Left lobe of liver (tissue), 2 donors: ENCODE results near the gene SMYD3. TPM values are rescaled to one million over a fixed set of nuclear protein-coding genes. Genes with fewer than 3 reads are reported as not detected.
A peak's percentile ranks its signal among the peaks of the same experiment; 100 is the strongest.

Experiments used
- ATAC-seq: fragments of 200-7000 bp; cut with Tn5 transposase; one replicate; pipeline ENCODE4 v1.9.1; 2020; ENCODE audit warnings: mild to moderate bottlenecking, moderate library complexity
- DNase-seq: peaks from one replicate; pipeline ENCODE4 v3.0.0-alpha.2; 2020; ENCODE audit warnings: low spot score
- total RNA-seq: library from RNA; stranded (reverse); gene quantifications from one replicate; pipeline ENCODE4 v1.2.1, GENCODE V29; 2021
- donor health status: DM: no; HTN: no; CAD: no; lungs with moderate emphysema.
- donor health status: DM: no; HTN: yes; CAD: no.

SMYD3 gene
- total RNA-seq, 1 donor from 2014 or later, result 6.7 TPM

DNA sequence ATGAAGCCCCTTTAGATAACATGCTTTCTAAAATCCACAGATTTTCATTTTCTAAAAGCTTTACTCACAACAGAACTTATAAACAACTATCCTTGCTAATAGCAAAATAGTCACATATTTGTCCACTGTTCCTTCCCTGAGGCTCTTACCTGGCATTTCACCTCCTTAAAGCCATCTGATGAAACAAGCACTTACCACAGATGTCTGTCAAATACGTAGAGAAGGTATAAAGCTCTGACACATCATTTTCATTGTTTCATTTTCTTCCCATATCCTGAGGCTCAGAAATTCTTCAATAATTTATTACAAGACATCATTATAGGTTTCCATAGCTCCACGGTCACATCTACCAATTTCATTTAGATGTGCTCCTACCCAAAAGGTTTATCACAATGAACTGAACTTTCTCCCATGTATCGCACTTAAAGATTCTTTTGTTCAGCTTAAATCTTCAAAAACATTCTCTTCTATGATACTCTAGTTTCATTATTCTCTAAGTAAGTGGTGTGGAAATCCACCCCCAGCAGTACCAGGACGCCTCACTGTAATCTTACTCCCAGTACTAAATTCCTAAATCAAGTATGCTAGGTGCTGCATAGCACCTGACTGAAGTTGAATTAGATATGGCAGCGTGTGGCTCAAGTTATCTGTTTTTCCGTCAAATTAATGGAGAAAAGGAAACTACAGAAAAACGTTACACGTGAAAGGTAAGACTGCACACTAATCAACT lies 569.6 kb downstream of the SMYD3 start:
- DNase-seq (no peak), ATAC-seq (no peak)

DNA sequence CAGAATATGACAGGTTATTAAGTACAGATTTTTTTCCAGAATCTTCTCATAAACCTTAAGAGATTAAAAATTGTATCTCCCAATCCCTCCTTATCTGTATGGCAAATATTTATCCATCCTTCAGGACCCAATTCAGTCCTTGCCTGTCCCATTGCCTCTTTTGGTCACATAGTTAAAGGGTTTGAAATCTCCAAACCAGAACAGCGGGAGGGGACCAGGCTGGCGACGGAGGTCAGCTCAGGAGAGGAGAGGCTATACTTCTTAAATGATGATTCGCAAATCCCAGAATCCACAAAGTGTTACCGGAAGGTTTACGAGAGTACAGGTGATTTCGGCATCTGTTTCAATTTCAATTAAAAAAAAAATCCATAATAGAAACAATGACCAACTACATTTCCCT lies 572.7 kb downstream of the SMYD3 start:
- DNase-seq, result no peak
- no peak for ATAC-seq

GRCh38 chr1:245933431-245934045 lies 573.5 kb downstream of the SMYD3 start:
- ATAC-seq, result peak; percentile 70
- no peak for DNase-seq

- ATAC-seq, result no peak
- no peak for DNase-seq
Measured at GRCh38 chr1:245932302-245932972, 574.6 kb downstream of the SMYD3 start.

DNA sequence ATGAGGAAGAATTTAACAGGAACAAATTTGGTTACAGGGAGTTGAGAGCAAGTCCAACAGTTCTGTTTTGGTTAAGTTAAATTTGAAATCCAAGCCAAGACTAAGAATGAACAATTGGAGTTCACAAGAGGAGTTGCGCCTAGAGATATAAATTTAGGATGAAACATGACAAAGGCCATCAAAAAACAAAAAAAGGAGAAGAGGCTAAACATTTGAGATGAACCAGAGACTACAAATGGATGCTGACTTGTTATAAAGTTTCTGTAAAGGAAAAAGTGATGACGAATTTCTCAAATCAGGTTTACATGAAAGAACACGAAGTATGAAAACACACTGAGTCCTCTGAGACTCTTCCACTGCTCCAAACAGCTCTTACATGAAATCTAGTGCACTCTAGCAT lies 575.6 kb downstream of the SMYD3 start:
- no peak for DNase-seq

DNA sequence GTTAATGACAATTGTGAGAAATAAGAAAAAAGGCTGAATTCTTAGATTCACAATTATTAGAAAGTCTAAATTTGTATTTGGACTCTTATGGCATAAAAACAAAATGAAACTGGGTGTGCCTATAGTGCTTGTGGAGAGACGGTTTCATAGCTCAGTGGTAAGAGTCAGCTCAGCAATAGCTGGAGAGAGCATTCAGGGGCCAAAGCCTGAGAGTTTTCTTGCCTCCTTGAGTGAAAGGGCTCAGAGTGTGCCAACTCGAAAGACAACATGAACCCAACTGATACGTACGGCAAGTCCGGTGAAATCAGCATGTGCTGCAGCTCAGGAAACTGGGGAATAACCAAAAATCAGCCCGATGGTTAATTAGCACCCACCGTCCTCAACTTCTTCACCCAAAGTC lies 577.9 kb downstream of the SMYD3 start:
- DNase-seq (no peak), ATAC-seq (no peak)

More for the DNA sequence above, 575.6 kb downstream of the SMYD3 start:
- ATAC-seq, result no peak

GRCh38 chr1:245926888-245927287 lies 580.2 kb downstream of the SMYD3 start:
- DNase-seq (no peak), ATAC-seq (no peak)

DNA sequence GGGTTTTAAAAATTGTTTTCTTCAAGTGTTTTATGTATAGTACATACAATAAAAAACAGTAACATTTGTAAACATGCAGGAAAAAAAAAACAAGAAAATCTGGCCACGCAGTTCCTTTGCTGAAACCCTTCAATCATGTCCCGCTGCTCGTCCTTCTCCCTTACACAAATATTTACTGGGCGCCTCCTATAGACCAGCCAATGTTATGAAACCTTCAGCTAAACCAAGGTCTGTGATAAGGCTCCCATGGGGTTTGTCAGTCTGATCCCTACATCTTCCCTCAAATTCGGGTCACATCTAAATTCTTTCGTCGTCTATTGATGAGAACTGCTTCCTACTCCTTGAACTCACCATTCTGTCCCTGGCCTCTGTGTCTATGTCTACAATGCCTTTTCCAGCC lies 583.9 kb downstream of the SMYD3 start:
- ATAC-seq (no peak), DNase-seq (no peak)

GRCh38 chr1:245921417-245921816 lies 585.7 kb downstream of the SMYD3 start:
- ATAC-seq (no peak), DNase-seq (no peak)

DNA sequence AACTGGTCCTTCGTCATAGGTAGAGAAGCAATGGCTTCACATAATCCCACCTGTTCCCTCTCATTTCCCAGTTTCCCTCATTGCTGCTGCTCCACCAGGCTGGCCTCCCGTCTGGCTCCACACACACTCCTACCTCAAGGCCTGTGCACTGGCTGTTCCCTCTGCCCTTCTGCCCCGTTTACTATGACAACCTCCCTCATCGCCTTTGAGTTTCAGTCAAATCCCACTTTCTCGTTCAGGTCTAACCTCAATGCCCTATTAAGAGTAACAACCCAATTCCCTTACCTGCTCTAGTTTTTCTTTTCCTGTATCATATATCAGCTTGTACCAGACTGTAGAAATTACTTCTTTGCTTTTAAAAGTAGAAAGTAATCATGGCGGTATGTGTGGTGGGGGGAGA lies 589.7 kb downstream of the SMYD3 start:
- DNase-seq, result no peak
- no peak for ATAC-seq

DNA sequence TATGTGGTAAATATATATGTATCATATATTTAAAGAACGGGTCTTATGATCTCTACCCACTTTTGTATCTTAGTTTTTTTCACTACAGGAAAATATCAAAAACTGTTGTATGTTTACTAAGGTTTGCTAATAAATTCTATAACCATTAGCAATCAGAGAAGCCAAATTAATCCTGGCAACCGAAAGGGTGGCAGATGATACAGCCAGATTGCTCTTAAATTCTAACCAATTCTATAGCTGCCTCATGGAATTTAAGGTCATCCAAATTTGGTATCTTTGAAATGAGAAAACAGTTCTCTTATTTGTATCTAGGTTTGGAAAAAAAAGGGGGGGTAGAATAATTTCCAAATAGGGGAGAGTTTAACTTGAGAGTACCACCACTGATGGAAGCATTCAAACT lies 591.2 kb downstream of the SMYD3 start:
- ATAC-seq, result no peak
- no peak for DNase-seq

DNA sequence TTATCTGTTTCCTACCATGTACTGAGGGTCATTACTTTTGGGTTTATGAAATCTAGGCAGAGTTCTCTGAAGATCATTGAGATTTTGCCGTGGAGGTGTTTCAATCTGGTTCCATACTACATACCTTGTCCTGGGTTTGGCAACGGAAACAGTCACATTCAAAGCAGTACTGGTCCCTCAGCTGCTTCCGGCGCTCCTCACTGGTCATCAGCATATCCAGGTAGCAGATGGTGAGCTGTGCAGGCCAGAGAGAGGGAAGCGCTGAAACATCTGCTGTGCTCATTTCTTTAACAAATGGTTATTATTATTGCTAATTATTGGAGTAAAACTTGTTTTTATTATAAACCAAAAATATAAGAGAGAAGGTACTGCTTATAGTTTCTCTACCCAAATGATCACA lies 591.7 kb downstream of the SMYD3 start:
- ATAC-seq (no peak), DNase-seq (no peak)

GRCh38 chr1:245908543-245908942 lies 598.5 kb downstream of the SMYD3 start:
- DNase-seq (no peak), ATAC-seq (no peak)

DNA sequence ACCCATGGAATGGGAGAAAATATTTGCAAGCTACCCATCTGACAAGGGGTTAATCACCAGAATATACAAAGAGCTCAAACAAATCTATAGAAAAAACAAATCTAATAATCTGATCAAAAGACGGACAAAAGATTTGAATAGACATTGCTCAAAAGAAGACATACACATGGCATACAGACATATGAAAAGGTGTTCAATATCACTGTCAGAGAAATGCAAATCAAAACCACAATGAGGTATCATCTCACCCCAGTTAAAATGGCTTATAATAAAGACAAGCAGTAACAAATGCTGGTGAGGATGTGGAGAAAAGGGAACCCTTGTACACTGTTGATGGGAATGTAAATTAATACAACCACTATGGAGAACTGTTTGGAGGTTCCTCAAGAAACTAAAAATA lies 600.9 kb downstream of the SMYD3 start:
- DNase-seq (no peak), ATAC-seq (no peak)

- no peak for ATAC-seq
- no peak for DNase-seq
Measured at GRCh38 chr1:245903851-245904250, 603.2 kb downstream of the SMYD3 start.

DNA sequence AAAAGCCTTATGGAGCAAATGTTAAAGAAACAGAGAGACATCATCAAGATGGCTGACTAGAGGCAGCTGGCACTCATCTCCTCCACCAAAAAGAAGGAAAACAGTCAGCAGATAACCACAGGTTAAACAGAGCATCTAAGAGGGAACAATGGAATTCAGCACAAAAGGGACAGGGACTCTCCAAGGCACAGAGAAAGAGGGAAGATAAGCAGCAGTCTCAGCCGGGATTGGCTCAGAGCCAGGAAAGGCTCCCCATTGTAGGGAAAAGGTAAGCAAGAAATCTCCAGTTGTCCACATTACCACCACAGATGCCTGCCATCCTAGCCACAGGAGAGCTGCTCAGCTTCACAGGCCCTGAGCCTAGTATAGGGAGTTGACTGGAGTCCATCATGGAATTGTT lies 605.5 kb downstream of the SMYD3 start:
- no peak for ATAC-seq
- DNase-seq, result no peak

GRCh38 chr1:245901037-245901436 lies 606.0 kb downstream of the SMYD3 start:
- no peak for ATAC-seq
- no peak for DNase-seq

GRCh38 chr1:245898581-245898980 lies 608.5 kb downstream of the SMYD3 start:
- ATAC-seq (peak; percentile 84), DNase-seq (no peak)

GRCh38 chr1:245896258-245896657 lies 610.8 kb downstream of the SMYD3 start:
- ATAC-seq, result no peak
- no peak for DNase-seq

DNA sequence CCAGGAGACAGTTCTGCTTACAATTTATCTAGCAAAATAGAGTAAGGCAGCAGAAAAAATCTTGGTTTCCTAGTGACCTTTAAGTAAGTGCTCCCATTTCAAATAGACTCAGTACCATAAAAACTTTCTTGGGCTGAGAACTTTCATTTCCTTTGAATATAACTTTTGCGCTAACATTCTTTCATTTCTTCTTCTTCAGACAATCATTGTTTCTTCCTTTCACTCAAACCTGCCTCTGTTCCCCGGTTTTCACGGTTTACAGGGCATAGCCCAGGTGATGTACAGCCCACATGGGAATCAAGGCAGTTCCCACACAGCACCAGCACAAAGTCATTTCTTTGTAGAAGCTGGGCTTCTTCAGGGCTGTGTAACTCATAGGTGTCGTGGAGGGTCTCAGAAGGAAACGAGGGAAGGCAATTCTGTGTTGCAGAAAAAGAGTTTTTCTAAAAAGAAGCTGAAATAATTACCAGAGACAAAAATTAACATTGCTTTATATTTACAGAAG lies 611.6 kb downstream of the SMYD3 start:
- DNase-seq (no peak), ATAC-seq (no peak)

- DNase-seq, result no peak
- no peak for ATAC-seq
Measured at GRCh38 chr1:245894843-245895242, 612.2 kb downstream of the SMYD3 start.

GRCh38 chr1:245893025-245893424 lies 614.1 kb downstream of the SMYD3 start:
- ATAC-seq (no peak), DNase-seq (no peak)
